Effector memory CD8-positive, alpha-beta T cell (primary cell): ENCODE measurements around the gene SLC5A1.

Source experiments
- ATAC-seq: fragments of 150-1000 bp; cut with Tn5 transposase; replicated peaks from 2 replicates; pipeline ENCODE4 v1.10.0; 2021; ENCODE audit warnings: mild to moderate bottlenecking, moderate library complexity
- DNase-seq, 3 experiments: peaks; one replicate each; pipeline ENCODE4 v3.0.0; 2021
- H3K27ac Mint-ChIP-seq, 2 donors: one replicate each; pipeline ENCODE4 v1.8.0; 2022; ENCODE audit warnings: mild to moderate bottlenecking in 2 of 2, mixed read lengths in 2 of 2, moderate library complexity in 2 of 2
- H3K27me3 Mint-ChIP-seq, 2 donors: one replicate each; pipeline ENCODE4 v1.8.0; 2022; ENCODE audit warnings: mixed read lengths in 2 of 2
- H3K36me3 Mint-ChIP-seq: one replicate; pipeline ENCODE4 v1.8.0; 2022; ENCODE audit warnings: mild to moderate bottlenecking, moderate library complexity, mixed read lengths; ENCODE audit not compliant: insufficient read depth
- H3K4me1 Mint-ChIP-seq, 2 donors: one replicate each; pipeline ENCODE4 v1.8.0; 2022; ENCODE audit warnings: low read depth in 2 of 2, mixed read lengths in 2 of 2
- H3K4me3 Mint-ChIP-seq, 2 donors: one replicate each; pipeline ENCODE4 v1.8.0; 2022; ENCODE audit warnings: mild to moderate bottlenecking in 2 of 2, mixed read lengths in 2 of 2, moderate library complexity in 2 of 2
- H3K9me3 Mint-ChIP-seq, 2 donors: one replicate each; pipeline ENCODE4 v1.8.0; 2022; ENCODE audit warnings: mixed read lengths in 2 of 2
- total RNA-seq, 9 experiments: gene quantifications; one replicate each; lab custom pipeline; 2026; lab: John Stamatoyannopoulos, UW

Gene SLC5A1
- total RNA-seq: 0 to 0.11 (median 0) reads per million in 9 experiments

GRCh38 chr22:32042924-32043323, at the start of gene SLC5A1:
TSS of gene SLC5A1 (plus strand) at chr22:32043261. CDS start at chr22:32043282, 21 bp downstream.
- H3K4me1 Mint-ChIP-seq: no peaks in the 10 kb centered on the region
- H3K4me3 Mint-ChIP-seq: no peak within 1 kb of the TSS
- H3K27ac Mint-ChIP-seq: no peak within 1 kb of the TSS
- ATAC-seq (no peak), DNase-seq (no peak)
- peaks cover 65 to 79% of the 10 kb centered on the region in 2 donors for H3K27me3 Mint-ChIP-seq
- H3K9me3 Mint-ChIP-seq: no peaks in the 10 kb centered on the region
- no peaks in the 10 kb centered on the region for H3K36me3 Mint-ChIP-seq

DNA sequence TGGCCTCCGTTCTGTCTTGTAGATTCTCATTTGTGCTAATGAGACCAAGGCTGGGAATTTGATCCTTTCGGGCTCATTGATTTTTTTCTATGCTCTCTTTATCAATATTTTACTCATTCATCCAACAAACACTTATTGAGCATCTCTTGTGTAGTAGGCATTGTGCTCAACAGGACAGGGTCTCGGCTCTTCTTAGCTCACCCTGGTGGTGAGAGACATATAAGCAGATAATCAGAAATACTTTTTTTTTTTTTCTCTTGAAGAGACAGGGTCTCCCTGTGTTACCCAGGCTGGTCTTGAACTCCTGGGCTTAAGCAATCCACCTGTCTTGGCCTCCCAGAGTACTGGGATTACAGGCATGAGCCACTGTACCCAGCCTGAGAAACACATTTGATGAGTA, 48.0 kb upstream of the SLC5A1 start:
- no peak for DNase-seq
- no peak overlapping the region for H3K4me3 Mint-ChIP-seq
- no peak for ATAC-seq
- H3K27me3 Mint-ChIP-seq: peaks cover 18 to 33% of the 10 kb centered on the region in 2 donors
- H3K36me3 Mint-ChIP-seq: peaks cover 3% of the 10 kb centered on the region
- H3K27ac Mint-ChIP-seq: no peak overlapping the region
- no peaks in the 10 kb centered on the region for H3K9me3 Mint-ChIP-seq
- H3K4me1 Mint-ChIP-seq: no peaks in the 10 kb centered on the region

DNA sequence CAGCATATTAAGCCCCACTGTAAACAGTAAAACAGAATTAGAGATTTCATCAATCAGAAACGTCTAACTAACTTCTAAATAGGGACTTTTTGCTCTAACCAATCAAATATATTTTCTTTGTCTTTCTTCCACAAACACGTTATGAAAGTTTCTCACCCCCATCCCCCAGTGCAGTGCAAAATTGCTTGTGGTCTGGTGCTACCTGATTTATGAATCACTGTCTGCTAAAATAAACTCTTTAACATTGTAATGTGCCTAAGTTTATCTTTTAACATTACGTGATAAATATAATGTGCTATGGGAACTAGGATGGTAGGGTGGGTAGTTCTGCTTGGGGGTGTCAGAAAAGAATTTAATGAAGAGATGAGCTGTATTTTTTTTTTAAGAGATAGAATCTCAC, 47.3 kb upstream of the SLC5A1 start:
- no peak for ATAC-seq
- H3K27ac Mint-ChIP-seq: no peak overlapping the region
- peaks cover 3% of the 10 kb centered on the region for H3K36me3 Mint-ChIP-seq
- H3K27me3 Mint-ChIP-seq: peaks cover 26% of the 10 kb centered on the region in 2 donors
- no peak overlapping the region for H3K4me3 Mint-ChIP-seq
- H3K4me1 Mint-ChIP-seq: no peaks in the 10 kb centered on the region
- no peaks in the 10 kb centered on the region for H3K9me3 Mint-ChIP-seq
- DNase-seq: no peak

DNA sequence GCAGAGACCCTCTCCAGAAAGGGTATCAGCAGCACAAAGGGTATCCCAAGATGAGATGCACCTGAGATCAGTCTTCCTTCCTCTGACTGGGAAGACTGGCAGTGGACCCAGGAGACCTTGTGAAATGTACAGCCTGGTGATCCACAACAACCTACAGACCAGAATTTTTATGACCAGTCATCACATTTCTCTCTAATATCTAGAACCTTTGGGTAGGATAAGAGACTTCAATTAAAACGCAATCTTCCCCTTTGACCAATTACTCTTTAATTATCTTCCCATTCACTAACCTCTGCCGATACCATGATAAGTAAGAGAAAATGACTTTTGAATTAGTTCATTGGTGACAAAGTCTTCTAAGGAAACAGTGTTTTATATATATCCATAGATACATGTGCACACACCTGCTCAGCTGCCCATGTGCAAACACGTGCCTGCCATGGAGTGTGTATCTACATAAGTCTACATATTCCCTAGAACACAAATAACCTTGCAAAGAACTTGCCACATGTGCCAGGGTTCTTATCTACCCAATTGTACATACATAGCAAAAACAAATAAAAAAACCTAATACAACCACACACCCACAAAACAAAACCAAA, 44.2 kb upstream of the SLC5A1 start:
- Mint-ChIP-seq H3K4me3 (no peak overlapping the region), H3K4me1 (no peaks in the 10 kb centered on the region)

GRCh38 chr22:32000181-32000580, 42.9 kb upstream of the SLC5A1 start:
- DNase-seq (no peak), ATAC-seq (no peak)
- peaks cover 40% of the 10 kb centered on the region in 2 donors for H3K27me3 Mint-ChIP-seq
- H3K9me3 Mint-ChIP-seq: no peaks in the 10 kb centered on the region
- H3K4me3 Mint-ChIP-seq: no peak overlapping the region
- peaks cover 3% of the 10 kb centered on the region for H3K36me3 Mint-ChIP-seq
- H3K4me1 Mint-ChIP-seq: no peaks in the 10 kb centered on the region
- H3K27ac Mint-ChIP-seq: no peak overlapping the region

More for the DNA sequence above, 44.2 kb upstream of the SLC5A1 start:
- H3K36me3 Mint-ChIP-seq: peaks cover 3% of the 10 kb centered on the region
- no peak overlapping the region for H3K27ac Mint-ChIP-seq
- no peak for DNase-seq
- no peak for ATAC-seq
- peaks cover 27 to 32% of the 10 kb centered on the region in 2 donors for H3K27me3 Mint-ChIP-seq
- no peaks in the 10 kb centered on the region for H3K9me3 Mint-ChIP-seq

GRCh38 chr22:32005453-32005852, 37.6 kb upstream of the SLC5A1 start:
- H3K27me3 Mint-ChIP-seq: peaks cover 28 to 30% of the 10 kb centered on the region in 2 donors
- H3K27ac Mint-ChIP-seq: no peak overlapping the region
- no peak overlapping the region for H3K4me3 Mint-ChIP-seq
- no peak for ATAC-seq
- no peaks in the 10 kb centered on the region for H3K4me1 Mint-ChIP-seq
- DNase-seq: no peak
- no peaks in the 10 kb centered on the region for H3K36me3 Mint-ChIP-seq
- H3K9me3 Mint-ChIP-seq: no peaks in the 10 kb centered on the region

DNA sequence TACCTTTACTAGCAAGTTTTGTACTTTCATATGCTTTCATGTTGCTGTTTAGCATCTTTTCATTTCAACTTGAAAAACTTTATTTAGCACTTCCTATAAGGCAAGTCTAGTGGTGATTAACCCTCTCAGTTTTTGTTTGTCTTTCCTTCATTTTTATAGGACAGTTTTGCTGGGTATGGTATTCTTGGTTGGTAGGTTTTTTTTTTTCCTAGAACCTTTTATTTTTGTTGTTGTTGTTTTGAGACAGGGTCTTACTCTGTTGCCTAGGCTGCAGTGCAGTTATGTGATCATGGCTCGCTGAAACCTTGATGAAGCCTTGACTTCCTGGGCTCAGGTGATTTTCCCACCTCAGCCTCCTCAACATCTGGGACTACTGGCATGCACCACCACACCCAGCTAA, 29.9 kb upstream of the SLC5A1 start:
- DNase-seq (no peak), ATAC-seq (no peak)
- Mint-ChIP-seq H3K9me3 (peaks cover 4 to 9% of the 10 kb centered on the region in 2 donors), H3K4me1 (no peaks in the 10 kb centered on the region), H3K36me3 (no peaks in the 10 kb centered on the region), H3K27me3 (peaks cover 11 to 16% of the 10 kb centered on the region in 2 donors), H3K27ac (no peak overlapping the region), H3K4me3 (no peak overlapping the region)

DNA sequence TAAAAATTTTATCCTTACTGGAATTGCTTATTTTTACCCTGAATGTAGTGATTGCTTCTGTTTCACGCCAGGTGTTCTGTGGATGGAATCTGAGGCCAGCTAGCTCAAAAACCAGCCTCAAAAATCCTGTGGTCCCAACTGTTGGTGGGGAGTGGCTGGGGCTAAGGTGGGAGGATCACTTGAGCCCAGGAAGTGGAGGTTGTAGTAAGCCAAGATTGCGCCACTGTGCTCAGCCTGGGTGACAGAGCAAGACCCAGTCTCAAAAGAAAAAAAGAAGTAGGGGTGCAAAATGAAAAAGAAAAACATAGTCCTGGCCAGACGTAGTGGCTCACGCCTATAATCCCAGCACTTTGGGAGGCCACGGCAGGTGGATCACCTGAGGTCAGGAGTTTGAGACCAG, 27.0 kb upstream of the SLC5A1 start:
- no peak for DNase-seq
- no peak for ATAC-seq
- Mint-ChIP-seq H3K9me3 (peaks cover 4 to 9% of the 10 kb centered on the region in 2 donors), H3K27ac (no peak overlapping the region), H3K36me3 (no peaks in the 10 kb centered on the region), H3K4me3 (no peak overlapping the region), H3K4me1 (no peaks in the 10 kb centered on the region), H3K27me3 (peaks cover 32 to 37% of the 10 kb centered on the region in 2 donors)

DNA sequence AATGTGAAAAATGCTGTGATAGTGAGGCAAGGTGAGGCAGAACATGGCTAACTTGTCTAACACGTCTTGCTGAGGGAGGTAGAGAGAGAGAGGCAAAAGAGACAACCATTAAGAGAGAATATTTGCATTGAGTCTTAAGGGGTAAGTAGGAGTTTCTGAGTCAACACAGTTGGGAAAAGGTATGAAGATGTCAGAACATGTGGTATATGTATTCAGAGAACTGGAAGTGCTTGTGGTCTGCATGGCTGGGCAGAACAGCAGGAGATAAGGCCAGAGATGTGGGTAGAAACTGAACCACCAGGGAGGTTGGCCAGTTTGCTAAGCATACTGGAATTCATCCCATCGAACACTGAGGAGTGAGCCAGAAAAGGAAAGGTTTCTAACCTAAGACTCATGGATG, 25.0 kb upstream of the SLC5A1 start:
- ATAC-seq: no peak
- H3K9me3 Mint-ChIP-seq: peaks cover 0 to 2% of the 10 kb centered on the region in 2 donors
- H3K4me1 Mint-ChIP-seq: no peaks in the 10 kb centered on the region

GRCh38 chr22:32020117-32020516, 22.9 kb upstream of the SLC5A1 start:
- DNase-seq (no peak), ATAC-seq (no peak)
- H3K27ac Mint-ChIP-seq: no peak overlapping the region

More for the DNA sequence above, 25.0 kb upstream of the SLC5A1 start:
- H3K27ac Mint-ChIP-seq: no peak overlapping the region
- peaks cover 33 to 41% of the 10 kb centered on the region in 2 donors for H3K27me3 Mint-ChIP-seq
- DNase-seq: no peak
- H3K36me3 Mint-ChIP-seq: no peaks in the 10 kb centered on the region
- no peak overlapping the region for H3K4me3 Mint-ChIP-seq

DNA sequence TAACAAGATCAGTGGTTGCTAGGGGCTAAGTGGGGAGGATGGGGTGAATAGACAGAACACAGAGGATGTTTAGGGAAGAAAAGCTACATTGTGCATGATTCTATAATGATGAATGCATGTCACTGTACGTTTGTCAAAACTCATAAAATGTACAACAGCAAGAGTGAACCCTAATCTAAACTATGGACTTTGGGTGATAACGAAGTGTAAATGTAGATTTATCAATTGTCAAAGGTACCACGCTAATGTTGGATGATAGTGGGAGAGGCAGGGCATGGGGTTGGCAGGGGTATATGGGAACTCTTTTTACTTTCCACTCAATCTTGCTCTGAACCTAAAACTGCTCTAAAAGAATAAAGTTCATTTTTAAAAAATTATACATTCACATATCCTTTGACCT, 21.3 kb upstream of the SLC5A1 start:
- Mint-ChIP-seq H3K4me1 (no peaks in the 10 kb centered on the region), H3K4me3 (no peak overlapping the region), H3K9me3 (no peaks in the 10 kb centered on the region)

More at GRCh38 chr22:32020117-32020516, 22.9 kb upstream of the SLC5A1 start:
- H3K4me1 Mint-ChIP-seq: no peaks in the 10 kb centered on the region
- H3K36me3 Mint-ChIP-seq: no peaks in the 10 kb centered on the region
- no peaks in the 10 kb centered on the region for H3K9me3 Mint-ChIP-seq
- peaks cover 33 to 41% of the 10 kb centered on the region in 2 donors for H3K27me3 Mint-ChIP-seq
- H3K4me3 Mint-ChIP-seq: no peak overlapping the region

DNA sequence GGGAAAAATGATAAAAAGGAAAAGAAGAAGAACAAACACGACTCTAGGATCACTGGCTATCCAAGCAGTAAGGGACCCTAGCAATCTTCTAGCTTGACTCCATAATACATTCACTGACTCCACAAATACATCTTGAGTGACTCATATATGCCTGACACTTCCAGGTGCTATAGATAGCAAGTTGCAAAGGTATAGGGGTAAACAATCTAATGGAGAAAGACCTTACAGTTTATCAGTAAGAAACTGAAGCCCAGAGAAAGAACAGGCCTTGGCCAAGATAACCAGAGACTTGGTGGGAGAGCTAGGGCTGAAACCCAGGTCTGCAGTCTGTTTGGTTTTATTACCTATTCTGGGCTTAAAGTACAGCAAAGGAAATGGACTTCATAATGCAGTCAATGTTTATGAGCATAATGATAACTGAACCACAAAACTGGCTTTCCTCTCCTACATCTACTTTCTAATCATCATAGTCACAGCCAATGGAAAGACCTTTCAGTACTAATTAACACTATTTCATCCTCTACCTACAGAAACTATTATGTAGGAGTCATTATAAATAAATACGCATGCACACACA, 19.7 kb upstream of the SLC5A1 start:
- no peak for DNase-seq
- Mint-ChIP-seq H3K9me3 (no peaks in the 10 kb centered on the region), H3K36me3 (no peaks in the 10 kb centered on the region), H3K27ac (no peak overlapping the region), H3K4me1 (no peaks in the 10 kb centered on the region), H3K4me3 (no peak overlapping the region), H3K27me3 (peaks cover 19 to 28% of the 10 kb centered on the region in 2 donors)
- ATAC-seq: no peak

More for the DNA sequence above, 21.3 kb upstream of the SLC5A1 start:
- ATAC-seq (no peak), DNase-seq (no peak)
- Mint-ChIP-seq H3K36me3 (no peaks in the 10 kb centered on the region), H3K27ac (no peak overlapping the region), H3K27me3 (peaks cover 33 to 41% of the 10 kb centered on the region in 2 donors)

DNA sequence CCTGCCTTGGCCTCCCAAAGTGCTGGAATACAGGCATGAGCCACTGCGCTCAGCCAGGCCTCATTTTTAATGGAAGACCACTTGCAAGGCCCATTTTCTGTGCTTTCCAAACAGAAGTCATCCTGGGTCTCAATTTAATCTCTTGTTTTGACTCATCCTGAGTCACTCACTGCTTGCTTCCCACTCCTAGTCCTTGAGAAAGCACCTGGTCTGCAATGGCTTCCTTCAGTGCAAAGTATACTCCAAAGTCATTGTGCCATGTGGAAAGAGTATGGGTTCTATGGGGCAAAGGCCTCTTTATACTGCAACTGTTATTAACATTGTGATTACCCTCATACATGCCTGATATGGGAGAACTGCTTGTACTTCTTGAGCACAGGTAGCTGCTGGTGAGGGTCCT, 18.3 kb upstream of the SLC5A1 start:
- ATAC-seq: no peak

GRCh38 chr22:32030518-32031247, 12.4 kb upstream of the SLC5A1 start:
- Mint-ChIP-seq H3K4me3 (no peak overlapping the region), H3K27me3 (peaks cover 21 to 32% of the 10 kb centered on the region in 2 donors), H3K36me3 (no peaks in the 10 kb centered on the region), H3K9me3 (no peaks in the 10 kb centered on the region), H3K27ac (no peak overlapping the region), H3K4me1 (no peaks in the 10 kb centered on the region)
- DNase-seq (no peak), ATAC-seq (no peak)

More for the DNA sequence above, 18.3 kb upstream of the SLC5A1 start:
- DNase-seq: no peak
- no peak overlapping the region for H3K27ac Mint-ChIP-seq
- H3K4me3 Mint-ChIP-seq: no peak overlapping the region
- H3K9me3 Mint-ChIP-seq: no peaks in the 10 kb centered on the region
- no peaks in the 10 kb centered on the region for H3K4me1 Mint-ChIP-seq
- peaks cover 17 to 30% of the 10 kb centered on the region in 2 donors for H3K27me3 Mint-ChIP-seq
- no peaks in the 10 kb centered on the region for H3K36me3 Mint-ChIP-seq
